HG02870 (cell line): ENCODE measurements around the gene MPO.

Source experiments
- ATAC-seq: cut with Tn5 transposase; IDR thresholded peaks from one replicate; pipeline ENCODE4 v1.9.1; 2021; ENCODE audit warnings: mild to moderate bottlenecking, moderate library complexity; ENCODE audit not compliant: unreplicated experiment

MPO gene, protein sequence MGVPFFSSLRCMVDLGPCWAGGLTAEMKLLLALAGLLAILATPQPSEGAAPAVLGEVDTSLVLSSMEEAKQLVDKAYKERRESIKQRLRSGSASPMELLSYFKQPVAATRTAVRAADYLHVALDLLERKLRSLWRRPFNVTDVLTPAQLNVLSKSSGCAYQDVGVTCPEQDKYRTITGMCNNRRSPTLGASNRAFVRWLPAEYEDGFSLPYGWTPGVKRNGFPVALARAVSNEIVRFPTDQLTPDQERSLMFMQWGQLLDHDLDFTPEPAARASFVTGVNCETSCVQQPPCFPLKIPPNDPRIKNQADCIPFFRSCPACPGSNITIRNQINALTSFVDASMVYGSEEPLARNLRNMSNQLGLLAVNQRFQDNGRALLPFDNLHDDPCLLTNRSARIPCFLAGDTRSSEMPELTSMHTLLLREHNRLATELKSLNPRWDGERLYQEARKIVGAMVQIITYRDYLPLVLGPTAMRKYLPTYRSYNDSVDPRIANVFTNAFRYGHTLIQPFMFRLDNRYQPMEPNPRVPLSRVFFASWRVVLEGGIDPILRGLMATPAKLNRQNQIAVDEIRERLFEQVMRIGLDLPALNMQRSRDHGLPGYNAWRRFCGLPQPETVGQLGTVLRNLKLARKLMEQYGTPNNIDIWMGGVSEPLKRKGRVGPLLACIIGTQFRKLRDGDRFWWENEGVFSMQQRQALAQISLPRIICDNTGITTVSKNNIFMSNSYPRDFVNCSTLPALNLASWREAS

DNA sequence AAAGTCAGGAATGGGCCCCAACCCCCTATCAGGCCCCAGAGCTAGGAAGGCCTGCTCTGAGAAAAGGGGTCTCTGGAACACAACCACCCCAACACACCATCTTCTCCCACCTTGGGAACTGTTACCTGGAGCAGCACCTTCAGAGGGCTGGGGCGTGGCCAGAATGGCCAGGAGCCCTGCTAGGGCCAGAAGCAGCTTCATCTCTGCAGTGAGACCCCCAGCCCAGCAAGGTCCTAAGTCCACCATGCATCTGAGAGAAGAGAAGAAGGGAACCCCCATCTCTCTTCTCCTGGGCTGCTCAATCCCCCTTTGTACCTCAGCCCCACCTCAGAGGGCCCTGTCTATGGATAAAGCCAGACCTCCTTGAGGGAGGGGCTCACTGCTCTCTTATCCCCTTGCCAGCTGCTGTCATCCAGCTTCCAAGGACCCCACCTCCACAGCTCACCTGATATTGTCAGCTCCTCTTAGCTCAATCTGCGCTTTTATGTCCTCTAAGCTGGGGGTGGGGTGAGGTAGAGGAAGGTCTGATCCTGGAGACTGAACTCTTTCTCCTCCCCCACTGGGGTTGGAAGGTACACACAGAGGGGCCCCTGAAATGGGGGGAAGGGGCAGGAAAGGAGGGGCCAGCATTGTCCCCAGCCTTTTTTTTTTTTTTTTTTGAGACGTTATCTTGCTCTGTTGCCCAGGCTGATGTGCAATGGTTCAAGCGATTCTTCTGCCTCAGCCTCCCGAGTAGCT is at the start of gene MPO:
Gene MPO (minus strand): TSS at position 456 of the 738 bp plus-strand sequence. CDS start 177 bp downstream, at position 279.
- ATAC-seq, result no peak

DNA sequence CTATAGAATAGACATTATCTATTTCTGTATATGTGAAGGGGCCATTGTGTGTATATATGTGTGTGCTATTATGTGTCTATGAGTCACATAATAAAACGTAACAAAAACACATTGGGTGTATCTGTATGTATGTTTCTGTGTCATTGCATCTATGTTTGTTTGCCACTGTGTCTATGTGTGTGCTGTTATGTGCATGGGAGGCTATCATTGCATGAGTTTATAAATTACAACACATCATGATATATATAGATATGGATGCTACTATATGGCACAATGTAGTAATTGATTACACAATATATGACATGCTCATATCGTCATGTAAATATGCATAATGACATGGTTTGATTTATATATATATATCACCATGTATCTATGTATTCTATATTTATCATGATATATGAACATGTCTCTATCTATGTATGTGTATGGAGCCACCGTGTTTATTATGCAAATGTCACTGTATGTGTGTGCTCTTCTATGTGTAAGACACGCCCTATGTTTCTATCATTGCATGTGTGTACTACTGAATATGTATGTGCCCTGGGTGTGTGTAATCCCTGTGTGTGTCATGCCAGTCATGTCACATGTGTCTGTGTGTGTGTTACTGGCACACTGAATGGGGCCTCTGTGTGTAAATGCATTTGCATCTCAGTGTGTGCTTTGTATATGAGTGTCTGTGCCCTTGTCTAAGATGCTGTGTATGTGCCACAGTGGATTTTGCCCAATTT is 49.2 kb upstream of the MPO start:
- peak; percentile 6 for ATAC-seq

DNA sequence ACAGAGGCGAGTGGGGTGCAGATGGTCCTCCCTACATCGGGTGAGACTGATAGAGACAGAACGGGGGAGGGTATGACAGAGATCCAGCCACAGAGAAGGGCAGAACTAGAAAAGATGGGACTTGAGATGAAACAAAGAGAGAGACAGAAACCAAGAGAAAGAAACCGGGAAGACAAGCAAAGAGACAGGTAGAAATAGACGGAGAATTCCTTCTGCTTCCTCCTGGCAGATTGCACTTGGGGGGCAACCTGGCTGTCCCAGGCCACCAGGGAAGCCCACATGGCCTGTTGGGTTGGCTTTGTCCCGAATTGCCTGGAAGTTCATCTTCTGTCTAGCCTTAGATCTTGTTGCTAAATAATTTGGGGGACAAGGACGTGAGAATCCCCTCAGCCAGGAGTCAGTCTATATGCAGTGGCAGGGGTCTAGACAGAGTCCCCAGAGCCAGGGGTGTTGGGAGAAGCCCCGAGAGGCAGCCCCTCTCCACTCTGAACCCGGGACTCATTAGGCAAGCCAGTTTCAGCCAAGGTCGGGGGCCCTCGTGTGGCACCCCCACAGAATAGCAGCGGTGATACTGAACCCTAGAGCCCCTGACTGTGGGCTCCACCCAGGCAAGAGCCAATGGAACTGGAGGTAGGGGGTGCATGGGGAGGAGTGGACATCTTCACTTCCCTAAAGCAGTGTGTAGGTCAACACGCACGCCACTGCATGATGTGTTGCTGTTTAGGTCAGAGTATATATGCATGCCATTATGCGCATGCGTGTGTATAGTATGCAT is 48.5 kb upstream of the MPO start:
- ATAC-seq, result peak; percentile 35

DNA sequence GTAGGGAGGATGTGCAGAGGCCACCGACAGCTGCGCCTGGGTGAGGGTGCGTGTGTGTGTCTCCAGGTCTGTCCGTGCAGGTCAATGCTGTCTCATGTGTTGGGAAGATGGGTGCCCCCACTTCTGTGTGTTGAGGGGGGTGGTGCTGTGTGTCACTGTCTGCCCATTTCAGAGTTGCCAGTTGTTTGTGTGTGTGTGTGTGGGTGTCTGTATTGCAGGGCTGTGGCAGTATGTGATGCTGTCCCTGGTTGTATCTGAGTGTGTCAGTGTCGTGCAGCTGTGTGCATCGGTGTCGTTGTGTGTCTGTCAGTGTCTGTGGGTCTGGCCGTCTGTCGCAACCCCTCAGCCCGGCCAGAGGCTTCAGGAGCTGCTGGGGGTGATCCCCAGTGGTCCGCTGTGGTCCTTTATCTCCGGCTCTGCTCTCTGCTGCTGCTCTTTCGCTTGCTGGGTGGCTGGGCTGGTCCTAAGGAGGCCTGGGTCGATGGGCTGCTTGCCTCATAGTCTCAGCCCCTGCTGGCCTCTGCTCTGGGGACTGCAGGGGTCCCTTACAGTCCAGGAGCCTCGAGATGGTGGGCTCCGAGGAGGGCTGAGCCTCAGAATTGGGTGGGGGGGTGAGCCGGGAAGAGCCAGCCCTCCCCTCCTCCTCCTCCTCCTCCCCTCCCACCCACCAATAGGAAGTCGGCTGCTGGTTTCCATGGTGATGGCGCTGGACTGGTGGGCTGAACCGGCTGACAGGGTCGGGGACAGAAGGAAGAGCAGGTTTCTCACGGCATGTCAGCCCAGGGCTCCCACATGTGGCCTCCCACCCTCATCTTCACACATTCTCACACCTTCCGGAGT is 47.7 kb upstream of the MPO start, which contains the start of gene TSPOAP1:
Gene TSPOAP1 (minus strand): TSS at position 601 of the 840 bp plus-strand sequence. CDS start 875 bp downstream, outside the sequence.
- no peak for ATAC-seq

DNA sequence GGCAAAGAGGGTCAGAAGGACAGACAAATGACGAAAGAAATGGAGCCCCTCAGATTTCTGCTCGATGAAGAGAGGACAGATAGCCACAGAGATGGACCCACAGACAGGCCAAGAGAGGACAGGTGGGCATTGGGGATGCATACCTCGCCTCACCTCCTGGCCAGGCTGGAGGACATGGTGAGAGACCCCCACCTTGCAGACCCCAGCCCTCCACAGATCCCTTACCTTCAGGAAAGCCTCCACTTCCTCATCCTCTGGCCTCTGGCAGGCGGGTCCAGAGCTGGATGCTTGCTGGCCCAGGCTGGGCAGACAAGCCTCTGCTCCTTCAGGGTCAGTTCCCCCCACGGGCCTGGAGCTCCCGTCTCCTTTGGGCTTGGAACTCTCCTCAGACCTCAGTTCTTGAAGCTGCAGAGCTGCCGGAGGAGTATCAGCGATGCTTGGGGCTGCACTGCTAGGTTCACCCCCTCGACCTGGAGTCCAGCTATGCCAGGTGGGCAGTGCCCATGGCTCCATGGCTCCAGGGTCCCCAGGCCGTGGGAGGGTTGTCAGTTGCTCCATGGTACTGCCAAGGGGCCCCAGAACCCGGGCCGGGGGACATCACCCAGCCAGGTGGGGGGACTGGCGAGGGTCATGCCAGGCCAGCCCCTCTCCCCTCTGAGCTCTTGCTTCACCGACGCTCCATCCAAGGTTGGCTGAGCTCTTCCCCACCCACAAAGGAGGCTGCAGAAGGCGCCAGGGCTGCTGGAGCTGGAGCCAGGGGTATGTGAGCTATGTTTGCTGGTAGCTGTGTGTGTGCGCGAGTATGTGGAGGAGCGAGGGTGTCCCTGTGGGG is 46.8 kb upstream of the MPO start:
- ATAC-seq, result no peak

DNA sequence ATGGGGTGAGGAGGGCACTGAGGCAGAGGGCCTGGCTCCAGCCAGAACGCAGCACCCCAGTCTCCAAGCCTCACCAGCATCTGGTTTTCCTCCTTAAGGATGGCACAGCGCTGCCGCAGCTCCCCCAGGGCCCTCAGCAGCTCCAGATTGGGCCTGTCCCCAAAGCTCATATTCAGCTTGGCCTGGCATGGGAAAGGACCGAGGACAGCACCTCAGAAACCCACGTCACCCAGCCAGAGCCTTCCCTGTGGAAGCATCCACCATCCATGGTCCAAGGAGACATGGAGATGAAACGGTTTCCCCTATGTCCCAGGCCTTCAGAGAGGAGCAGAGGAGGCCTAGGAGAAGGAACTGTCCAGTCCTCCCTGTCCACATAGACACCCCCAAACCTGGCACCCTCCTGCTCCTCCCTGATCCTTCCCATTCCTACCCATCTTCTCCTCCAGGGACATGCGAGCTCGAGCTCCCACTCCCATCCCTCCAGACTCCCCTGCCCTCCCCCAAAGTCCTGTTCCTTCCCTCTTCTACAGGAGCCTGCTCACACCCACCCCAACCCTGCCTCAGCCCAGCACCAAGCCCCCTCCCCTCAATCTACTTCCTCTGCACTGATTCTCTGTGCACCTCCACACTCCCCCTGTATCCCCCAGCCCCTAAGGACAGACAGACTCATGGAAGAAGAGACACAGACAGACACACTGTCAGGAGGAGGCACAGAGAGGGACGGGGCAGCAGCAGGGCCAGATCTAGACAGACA is 46.1 kb upstream of the MPO start:
- ATAC-seq, result no peak

DNA sequence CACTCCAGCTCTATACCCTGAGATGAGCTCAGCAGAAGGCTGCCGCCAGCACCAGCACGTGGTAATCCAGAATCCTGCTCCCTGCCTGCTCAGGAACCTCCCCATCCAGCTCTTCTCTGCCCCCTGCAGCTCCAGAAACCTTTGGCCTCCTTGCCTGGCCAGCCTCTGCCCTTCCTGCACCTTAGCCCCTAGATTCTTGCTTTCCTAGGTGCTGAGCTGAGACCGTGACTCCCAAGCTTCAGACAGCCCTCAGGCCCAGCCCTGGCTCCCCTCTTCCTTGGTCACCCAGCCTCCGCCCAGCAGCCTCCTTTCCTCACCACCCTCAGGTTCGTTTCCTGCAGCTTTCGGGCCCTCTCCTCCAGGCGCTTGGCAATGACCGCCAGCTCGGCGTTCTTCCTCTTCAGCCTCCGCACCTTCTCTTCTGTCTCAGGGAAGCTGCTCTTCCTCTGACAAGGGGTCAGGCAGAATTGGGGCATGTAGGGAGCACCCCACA is 45.3 kb upstream of the MPO start:
- no peak for ATAC-seq

DNA sequence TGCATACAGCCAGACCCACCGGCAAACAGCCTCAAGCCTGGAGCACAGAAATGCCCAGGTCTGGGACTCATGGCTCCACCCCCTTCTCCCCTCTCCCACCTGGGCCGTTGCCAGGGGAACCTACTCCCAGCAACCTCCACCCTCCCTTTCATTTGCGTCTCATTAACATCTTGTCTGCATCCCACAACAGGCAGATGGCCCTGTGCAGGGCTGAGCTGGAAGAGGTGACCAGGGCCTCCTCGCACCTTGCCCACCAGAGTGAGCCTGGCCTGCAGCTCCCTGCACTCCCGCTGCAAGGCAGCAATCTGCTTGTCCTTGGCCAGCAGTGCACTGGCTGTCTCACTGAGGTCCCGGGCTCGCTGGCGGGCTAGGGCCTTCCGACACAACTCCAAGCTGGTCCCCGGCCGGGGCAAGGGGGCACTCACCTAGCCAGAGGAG is 44.6 kb upstream of the MPO start:
- no peak for ATAC-seq

DNA sequence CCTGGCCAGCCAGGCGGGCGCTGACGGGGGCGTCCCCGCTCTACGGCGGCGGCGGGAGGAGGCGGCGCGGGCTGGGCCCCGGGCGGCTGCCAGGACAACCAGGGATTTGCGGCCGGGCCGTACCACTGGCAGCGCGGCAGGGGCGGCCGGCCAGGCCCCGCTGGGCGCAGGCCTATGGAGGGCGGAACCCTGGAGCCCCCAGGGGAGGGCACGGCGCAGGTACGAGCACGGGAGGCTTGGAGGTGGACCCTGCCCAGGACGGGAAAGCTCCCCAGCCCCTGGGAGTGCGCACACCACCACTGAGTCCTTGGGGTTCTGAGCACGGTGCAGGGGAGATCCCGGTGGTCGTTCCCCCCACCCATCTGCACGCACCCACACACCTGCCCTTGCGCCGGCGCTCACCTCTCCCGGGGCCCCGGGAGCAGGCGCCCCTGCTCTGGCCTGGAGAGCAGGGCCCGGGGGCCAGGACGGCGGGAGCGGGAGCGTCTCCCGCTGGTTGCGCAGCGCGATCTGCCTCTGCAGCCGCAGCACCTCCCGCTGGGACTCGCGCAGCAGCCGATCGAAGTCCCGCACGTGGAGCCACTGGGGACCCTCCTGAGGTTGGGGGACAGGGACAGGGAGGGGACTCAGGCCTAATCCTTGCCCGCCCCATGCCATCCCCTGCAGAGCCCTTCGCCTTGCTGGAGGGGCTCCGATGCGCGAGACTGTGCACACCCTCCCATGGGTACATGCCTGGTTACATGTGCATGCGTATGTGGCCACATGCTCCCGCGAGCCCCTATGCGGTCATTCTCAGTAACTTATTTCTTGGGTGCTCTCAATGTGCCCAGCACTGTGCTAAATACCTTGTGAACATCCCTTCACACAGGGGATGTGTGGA is 43.9 kb upstream of the MPO start:
- no peak for ATAC-seq

DNA sequence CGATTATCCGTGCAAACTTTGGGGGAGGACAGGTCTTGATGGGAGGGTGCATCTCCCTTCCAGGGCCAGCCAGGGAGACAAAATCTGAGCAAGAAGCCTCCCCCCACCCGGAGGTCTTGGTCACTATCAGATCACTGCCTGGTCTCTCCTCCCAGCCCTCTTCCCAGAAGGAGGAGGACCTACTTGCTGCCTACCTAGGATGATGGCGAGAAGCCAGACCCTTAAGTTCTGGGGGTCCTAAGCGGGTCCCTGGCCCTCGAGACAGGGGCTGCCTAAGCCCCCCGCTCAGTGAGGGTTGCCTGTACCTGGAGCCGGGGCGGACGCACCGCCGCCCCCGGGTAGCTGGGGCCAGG is 43.3 kb upstream of the MPO start:
- no peak for ATAC-seq

DNA sequence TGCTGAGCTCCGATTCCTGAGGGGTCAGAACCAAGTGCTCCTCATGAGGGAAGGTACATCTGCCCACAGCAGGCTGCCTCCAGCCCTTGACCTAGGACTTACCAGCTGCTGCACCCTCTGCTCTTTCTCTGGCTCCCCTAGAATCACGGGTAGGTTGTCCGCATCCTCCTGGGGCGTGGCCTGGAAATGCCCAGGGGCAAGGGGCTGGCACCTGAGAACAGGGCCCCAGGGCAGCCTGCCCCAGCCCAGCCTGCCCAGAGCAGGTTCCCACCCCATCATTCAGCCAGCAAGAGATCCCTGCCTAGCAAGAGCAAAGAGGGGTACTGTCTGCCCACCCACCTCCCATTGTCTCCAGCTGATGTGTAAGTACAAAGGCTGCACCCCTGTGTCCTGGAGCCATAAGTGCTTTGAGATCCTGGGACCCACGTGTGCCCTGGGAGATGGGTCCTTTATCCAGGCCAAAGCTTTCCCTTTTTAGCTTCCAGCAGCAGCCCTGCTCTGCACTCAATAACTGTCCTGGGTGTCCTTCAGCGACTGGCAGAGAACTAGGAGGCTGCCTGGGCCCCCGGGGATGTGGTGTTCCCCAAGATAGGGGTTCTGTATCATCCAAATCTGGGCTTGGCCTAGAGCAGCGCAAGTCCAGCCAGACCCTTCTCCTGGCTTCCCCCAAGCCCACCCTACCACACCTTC is 42.8 kb upstream of the MPO start:
- no peak for ATAC-seq

DNA sequence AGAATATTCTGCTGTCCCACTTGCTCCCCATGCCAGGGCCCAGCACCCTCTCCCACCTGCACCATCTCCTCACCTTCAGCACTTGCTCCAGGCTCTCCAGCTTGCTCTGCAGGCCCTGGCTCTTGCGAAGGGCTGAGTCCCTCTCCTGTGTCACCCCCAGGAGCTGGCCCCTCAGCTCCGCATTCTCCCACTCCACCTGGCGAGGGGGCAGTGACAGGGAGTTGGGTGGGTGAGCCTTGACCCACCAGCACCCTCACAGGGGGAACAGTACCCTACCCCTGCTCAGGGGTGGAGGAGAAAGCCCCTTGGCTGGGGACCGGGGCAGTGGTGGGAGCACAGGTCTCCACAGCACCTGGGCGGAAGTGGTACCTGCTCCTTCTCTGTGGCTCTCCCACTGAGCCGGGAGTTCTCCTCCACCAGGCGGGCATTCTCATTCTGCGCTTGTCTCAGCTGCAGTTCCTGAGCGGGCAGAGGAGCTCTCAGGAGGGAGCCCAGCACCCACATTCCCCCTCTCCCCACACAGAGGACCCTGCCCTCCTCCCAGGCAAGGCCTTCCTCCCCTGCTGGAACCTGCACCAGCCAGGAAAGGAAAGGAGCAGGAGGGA is 41.9 kb upstream of the MPO start:
- no peak for ATAC-seq

DNA sequence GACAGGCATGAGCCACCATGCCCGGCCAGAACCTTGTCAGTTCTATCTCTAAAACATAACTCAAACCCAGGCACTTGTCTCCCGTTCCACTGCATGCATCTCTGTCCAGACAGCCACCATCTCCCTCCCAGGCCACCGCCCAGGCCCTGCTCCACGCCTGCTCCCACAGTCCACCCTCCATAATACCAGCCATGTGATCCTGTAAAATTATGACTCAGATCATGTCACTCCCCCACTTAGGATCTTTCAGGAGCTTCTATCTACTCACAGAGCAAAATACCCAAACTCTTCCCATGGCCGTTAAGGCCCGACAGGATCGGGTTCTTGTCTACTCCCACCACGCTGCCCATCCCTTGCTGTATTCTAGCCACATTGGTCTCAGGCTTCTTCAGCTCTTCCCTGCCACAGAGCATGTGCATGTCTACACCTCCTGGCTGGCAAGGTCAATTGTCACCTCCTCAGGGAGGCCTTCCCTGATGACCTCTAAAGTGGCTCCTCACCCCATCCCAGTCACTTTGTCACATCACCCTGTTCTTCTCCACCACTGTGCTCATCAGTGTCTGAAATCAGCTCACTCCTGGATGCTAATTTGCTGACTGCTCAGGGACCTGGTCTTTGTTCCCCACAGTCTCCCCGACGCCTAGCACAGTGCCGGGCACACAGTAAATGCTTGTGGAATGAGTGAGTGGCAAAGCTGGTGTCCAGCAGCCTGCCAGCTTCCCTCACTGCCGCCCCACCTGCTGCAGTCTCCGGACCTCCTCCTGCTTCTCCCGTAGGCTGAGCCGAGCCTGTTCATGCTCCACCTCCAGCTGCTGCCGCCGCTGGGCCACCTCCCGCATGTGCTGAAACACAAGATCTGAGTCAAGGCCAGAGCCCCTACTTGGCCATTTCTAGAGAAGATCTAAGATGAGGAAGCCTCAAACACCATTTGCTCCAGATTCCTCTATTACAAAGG is 41.1 kb upstream of the MPO start:
- ATAC-seq, result no peak
